Suprapubic skin (tissue), 4 donors: ENCODE data around the gene DUSP6.

Experiments
- CTCF ChIP-seq, 2 donors: fragments of 200-600 bp in 1 of 2; fragments of 450-650 bp in 1 of 2; sonication (generic) in 1 of 2; IDR thresholded peaks; one replicate each; pipeline ENCODE4 v1.5.1; 2016 to 2019; ENCODE audit warnings: antibody characterized with exemption in 2 of 2, mild to moderate bottlenecking in 1 of 2, moderate library complexity in 1 of 2
- EP300 ChIP-seq: sonication (generic); formaldehyde crosslinking; IDR thresholded peaks from one replicate; pipeline ENCODE4 v1.6.1; 2017; ENCODE audit warnings: antibody characterized with exemption
- POLR2A ChIP-seq, 2 donors: fragments of 450-650 bp; IDR thresholded peaks; one replicate each; pipeline ENCODE4 v1.6.1; 2017; ENCODE audit warnings: antibody characterized with exemption in 2 of 2, mild to moderate bottlenecking in 2 of 2, moderate library complexity in 2 of 2
- POLR2AphosphoS5 ChIP-seq, 3 donors: sonication (generic); formaldehyde crosslinking; IDR thresholded peaks; one replicate each; pipeline ENCODE4 v1.6.1; 2017; ENCODE audit warnings: antibody characterized with exemption in 3 of 3

- TF ChIP-seq CTCF (IDR thresholded peaks at IDR 0.05) (no peak), POLR2AphosphoS5 (IDR thresholded peaks at IDR 0.05) (no peak), POLR2A (IDR thresholded peaks at IDR 0.05) (no peak), EP300 (no peak)
Measured at GRCh38 chr12:89350630-89351488, 1.4 kb downstream of the DUSP6 start.
